HEK293T (cell line): Measurements from ENCODE around the gene BSN.
A peak's percentile ranks its signal among the peaks of the same experiment; 100 is the strongest.
"Not testable (repeated sequence)": the region's sequence is repeated elsewhere in the genome, so short reads cannot be mapped to it uniquely, and the experiment has no call there.

Experiments
- CTCF ChIA-PET: fragments of 350-600 bp; formaldehyde crosslinking; extraction: SDS; loops from one replicate; lab custom pipeline; 2021; ENCODE audit warnings: antibody characterized with exemption, inconsistent platforms; lab: Yijun Ruan, JAX
- POLR2A ChIA-PET: fragments of 350-600 bp; formaldehyde crosslinking; extraction: SDS; loops from one replicate; lab custom pipeline; 2020; ENCODE audit warnings: antibody characterized with exemption, inconsistent platforms; lab: Yijun Ruan, JAX
- DNase-seq: peaks from one replicate; pipeline ENCODE4 v3.0.0; 2012; ENCODE audit warnings: mixed read lengths; ENCODE audit errors: extremely low spot score
- ARNT ChIP-seq: fragments of 450-650 bp; IDR thresholded peaks from 2 replicates; pipeline ENCODE4 v1.6.1; 2017; ENCODE audit warnings: mild to moderate bottlenecking
- BHLHE40 ChIP-seq: fragments of 450-650 bp; IDR thresholded peaks from 2 replicates; pipeline ENCODE4 v1.6.1; 2016; ENCODE audit warnings: mild to moderate bottlenecking, moderate library complexity, borderline replicate concordance
- CTBP1 ChIP-seq: fragments of 450-650 bp; IDR thresholded peaks from 2 replicates; pipeline ENCODE4 v1.6.1; 2016; ENCODE audit warnings: borderline replicate concordance
- ELF4 ChIP-seq: fragments of 450-650 bp; IDR thresholded peaks from 2 replicates; pipeline ENCODE4 v1.6.1; 2017; ENCODE audit warnings: antibody characterized with exemption
- FOXA1 ChIP-seq: fragments of 450-650 bp; IDR thresholded peaks from 2 replicates; pipeline ENCODE4 v1.6.1; 2016; ENCODE audit warnings: mild to moderate bottlenecking
- FOXK2 ChIP-seq: fragments of 450-650 bp; IDR thresholded peaks from 2 replicates; pipeline ENCODE4 v1.6.1; 2016; ENCODE audit warnings: mild to moderate bottlenecking
- FOXM1 ChIP-seq: fragments of 450-650 bp; IDR thresholded peaks from 2 replicates; pipeline ENCODE4 v1.6.1; 2017; ENCODE audit warnings: mild to moderate bottlenecking, borderline replicate concordance
- HDGF ChIP-seq: fragments of 450-650 bp; IDR thresholded peaks from 2 replicates; pipeline ENCODE4 v1.6.1; 2017; ENCODE audit warnings: antibody characterized with exemption, borderline replicate concordance
- L3MBTL2 ChIP-seq: fragments of 450-650 bp; conservative IDR thresholded peaks from 2 replicates; pipeline ENCODE4 v1.6.1; 2016; ENCODE audit warnings: mild to moderate bottlenecking
- LEF1 ChIP-seq: fragments of 450-650 bp; IDR thresholded peaks from 2 replicates; pipeline ENCODE4 v1.6.1; 2017; ENCODE audit warnings: mild to moderate bottlenecking, borderline replicate concordance
- NFRKB ChIP-seq: fragments of 450-650 bp; IDR thresholded peaks from 2 replicates; pipeline ENCODE4 v1.6.1; 2016; ENCODE audit warnings: mild to moderate bottlenecking, moderate library complexity
- PKNOX1 ChIP-seq: fragments of 450-650 bp; IDR thresholded peaks from 2 replicates; pipeline ENCODE4 v1.6.1; 2016
- SP1 ChIP-seq: fragments of 450-650 bp; IDR thresholded peaks from 2 replicates; pipeline ENCODE4 v1.6.1; 2017
- SUZ12 ChIP-seq: fragments of 450-650 bp; IDR thresholded peaks from 2 replicates; pipeline ENCODE4 v1.6.1; 2016; ENCODE audit warnings: mild to moderate bottlenecking
- TARDBP ChIP-seq: fragments of 450-650 bp; IDR thresholded peaks from 2 replicates; pipeline ENCODE4 v1.6.1; 2016
- ZNF384 ChIP-seq: fragments of 450-650 bp; IDR thresholded peaks from 2 replicates; pipeline ENCODE4 v1.6.1; 2016

BSN gene

DNA sequence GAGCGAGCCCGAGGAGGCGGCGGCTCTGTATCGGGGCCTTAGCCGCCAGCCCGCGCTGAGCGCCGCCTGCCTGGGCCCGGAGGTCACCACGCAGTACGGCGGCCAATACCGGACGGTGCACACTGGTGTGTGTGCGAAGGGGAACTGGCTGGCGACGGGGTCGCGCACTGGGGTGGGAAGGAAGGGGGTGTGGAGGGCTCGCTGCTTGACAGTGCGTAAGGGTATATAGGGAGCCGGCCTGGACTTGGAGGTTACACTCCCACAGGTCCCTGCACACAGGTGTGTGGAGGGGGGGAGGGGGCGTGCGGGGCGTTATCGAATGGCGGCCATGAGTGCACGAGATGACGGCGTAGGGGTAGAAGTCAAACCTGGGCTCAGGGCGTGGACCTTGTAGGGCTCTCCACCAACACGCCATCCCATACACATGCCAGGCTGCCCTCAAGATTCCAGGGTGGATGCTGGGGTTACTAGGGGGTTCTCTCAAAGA, 120.3 kb downstream of the BSN start:
- DNase-seq: no peak
- no peak for TF ChIP-seq CTBP1
- no peak for TF ChIP-seq ARNT
- TF ChIP-seq PKNOX1: no peak
- peak; percentile 37; the same call in 1 of the 2 replicates for TF ChIP-seq L3MBTL2
- TF ChIP-seq TARDBP: no peak
- no peak for TF ChIP-seq BHLHE40
- TF ChIP-seq FOXK2: no peak
- ChIA-PET POLR2A (no interaction called here), CTCF (no interaction called here)

DNA sequence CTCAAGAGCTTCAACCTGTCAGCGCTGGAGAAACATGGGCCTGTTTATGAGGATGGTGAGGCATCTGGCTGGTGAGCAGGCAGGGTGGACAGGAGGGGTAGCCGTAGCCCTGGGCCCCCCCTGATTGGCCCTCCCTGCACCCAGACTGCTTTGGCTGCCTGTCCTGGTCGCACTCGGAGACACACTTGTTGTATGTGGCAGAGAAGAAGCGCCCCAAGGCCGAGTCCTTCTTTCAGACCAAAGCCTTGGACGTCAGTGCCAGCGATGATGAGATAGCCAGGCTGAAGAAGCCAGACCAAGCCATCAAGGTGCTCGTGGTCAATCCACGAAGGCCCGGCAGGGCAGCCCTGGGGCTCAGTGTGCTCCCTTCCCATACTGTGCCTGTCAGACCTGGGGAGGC, 121.6 kb downstream of the BSN start:
- ChIA-PET POLR2A (no interaction called here), CTCF (no interaction called here)
- DNase-seq: no peak
- no peak for TF ChIP-seq ZNF384
- no peak for TF ChIP-seq TARDBP
- no peak for TF ChIP-seq CTBP1
- TF ChIP-seq FOXM1: no peak
- TF ChIP-seq NFRKB: no peak
- no peak for TF ChIP-seq L3MBTL2
- TF ChIP-seq FOXK2: no peak
- no peak for TF ChIP-seq PKNOX1
- no peak for TF ChIP-seq LEF1
- no peak for TF ChIP-seq BHLHE40
- TF ChIP-seq ARNT: no peak

DNA sequence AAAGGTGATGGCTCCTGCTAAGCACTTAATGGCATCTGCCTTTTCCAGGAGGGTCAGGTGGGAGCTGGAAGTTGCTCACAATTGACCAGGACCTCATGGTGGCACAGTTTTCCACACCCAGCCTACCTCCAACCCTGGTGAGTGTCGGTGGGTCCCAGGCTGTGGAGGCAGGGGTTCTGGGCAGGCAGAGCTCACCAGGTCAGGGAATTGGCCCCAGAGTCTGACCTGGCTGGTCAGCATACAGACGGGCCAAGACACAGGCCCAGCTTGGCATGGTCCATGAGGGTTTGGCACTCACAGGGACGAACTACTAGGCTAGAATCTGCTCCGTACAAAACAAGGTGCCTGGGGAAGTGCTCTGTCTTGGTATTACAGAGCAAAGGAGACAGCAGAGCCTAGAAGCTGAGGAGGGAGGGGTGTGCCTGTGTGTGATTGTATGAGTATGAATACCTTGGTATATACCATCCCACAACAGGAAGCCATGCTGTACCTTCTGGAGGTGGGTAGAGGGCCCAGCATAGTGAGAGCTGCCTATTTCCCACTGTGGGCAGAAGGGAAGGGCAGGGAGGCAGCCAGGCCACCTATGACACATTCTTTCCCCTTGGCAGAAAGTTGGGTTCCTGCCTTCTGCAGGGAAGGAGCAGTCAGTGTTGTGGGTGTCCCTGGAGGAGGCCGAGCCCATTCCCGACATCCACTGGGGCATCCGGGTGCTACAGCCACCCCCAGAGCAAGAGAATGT, 126.4 kb downstream of the BSN start:
- ChIA-PET CTCF (no interaction called here), POLR2A (no interaction called here)
- TF ChIP-seq TARDBP: no peak
- no peak for TF ChIP-seq L3MBTL2
- no peak for TF ChIP-seq HDGF
- TF ChIP-seq NFRKB: no peak
- no peak for TF ChIP-seq BHLHE40
- no peak for TF ChIP-seq ZNF384
- TF ChIP-seq CTBP1: no peak
- no peak for TF ChIP-seq LEF1
- no peak for TF ChIP-seq FOXM1
- TF ChIP-seq SP1: no peak
- no peak for TF ChIP-seq FOXA1
- no peak for TF ChIP-seq PKNOX1
- TF ChIP-seq ELF4: no peak
- TF ChIP-seq FOXK2: no peak
- TF ChIP-seq ARNT: no peak
- no peak for TF ChIP-seq SUZ12
- no peak for DNase-seq

DNA sequence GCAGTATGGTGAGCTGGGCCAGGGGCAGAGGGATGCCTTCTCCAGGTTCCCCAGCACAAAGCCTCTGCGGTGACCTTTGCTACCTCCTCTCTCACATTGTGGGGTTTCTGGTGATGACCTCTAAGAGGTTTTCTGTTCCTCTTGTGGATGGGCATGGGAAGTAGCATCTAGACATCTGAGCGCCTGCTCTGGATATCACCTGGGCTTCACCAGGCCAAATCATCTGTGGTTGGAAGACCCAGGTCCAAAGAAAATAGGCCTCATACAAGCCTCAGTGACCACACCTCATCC, 126.9 kb downstream of the BSN start:
- ChIA-PET POLR2A (no interaction called here), CTCF (no interaction called here)
- DNase-seq: no peak
- no peak for TF ChIP-seq TARDBP
- TF ChIP-seq PKNOX1: no peak
- no peak for TF ChIP-seq LEF1
- no peak for TF ChIP-seq CTBP1
- no peak for TF ChIP-seq ZNF384
- TF ChIP-seq NFRKB: no peak
- no peak for TF ChIP-seq L3MBTL2
- no peak for TF ChIP-seq FOXM1
- TF ChIP-seq SUZ12: no peak
- TF ChIP-seq HDGF: no peak
- no peak for TF ChIP-seq ELF4
- no peak for TF ChIP-seq FOXK2

- CTCF ChIA-PET: no interaction called here
- POLR2A ChIA-PET: no interaction called here
- TF ChIP-seq L3MBTL2 (no peak), FOXK2 (no peak), FOXA1 (no peak), NFRKB (no peak)
- no peak for DNase-seq
Measured at GRCh38 chr3:49681543-49681942, 127.3 kb downstream of the BSN start.

- DNase-seq: no peak
- POLR2A ChIA-PET: no interaction called here
- no peak for TF ChIP-seq TARDBP
- TF ChIP-seq NFRKB: no peak
- no peak for TF ChIP-seq BHLHE40
- TF ChIP-seq FOXK2: no peak
- CTCF ChIA-PET: no interaction called here
Measured at GRCh38 chr3:49683162-49683561, 128.9 kb downstream of the BSN start.

- POLR2A ChIA-PET, DNase-seq, CTCF ChIA-PET: not testable (repeated sequence)
Measured at GRCh38 chr3:49684453-49684852, 130.2 kb downstream of the BSN start.

GRCh38 chr3:49685103-49685502, 130.8 kb downstream of the BSN start:
- POLR2A ChIA-PET, CTCF ChIA-PET, DNase-seq: not testable (repeated sequence)

- CTCF ChIA-PET, POLR2A ChIA-PET: not testable (repeated sequence)
Measured at GRCh38 chr3:49685846-49686245, 131.6 kb downstream of the BSN start.

GRCh38 chr3:49686346-49686745, 132.1 kb downstream of the BSN start:
- POLR2A ChIA-PET: not testable (repeated sequence)

More at GRCh38 chr3:49685846-49686245, 131.6 kb downstream of the BSN start:
- DNase-seq: not testable (repeated sequence)

More at GRCh38 chr3:49686346-49686745, 132.1 kb downstream of the BSN start:
- DNase-seq, CTCF ChIA-PET: not testable (repeated sequence)
